ENCODE data around the gene SBK3.
"Not testable (repeated sequence)": the region's sequence is repeated elsewhere in the genome, so short reads cannot be mapped to it uniquely, and the experiment has no call there.

Gene SBK3

GRCh38 chr19:55576746-55577145, 31.4 kb upstream of the SBK3 start:
- DNase-seq (ENCODE audit: low read depth in 2 of 2): no peak

- not testable (repeated sequence) for DNase-seq (ENCODE audit: low read depth in 2 of 2)
Measured at GRCh38 chr19:55573929-55574328, 28.6 kb upstream of the SBK3 start.

GRCh38 chr19:55569477-55569876, 24.1 kb upstream of the SBK3 start:
- not testable (repeated sequence) for DNase-seq (ENCODE audit: low read depth in 2 of 2)

- no peak for DNase-seq (ENCODE audit: low read depth in 2 of 2)
Measured at GRCh38 chr19:55567708-55568328, 22.5 kb upstream of the SBK3 start.

GRCh38 chr19:55566823-55567222, 21.5 kb upstream of the SBK3 start:
- no peak for DNase-seq (ENCODE audit: low read depth in 2 of 2)

- DNase-seq (ENCODE audit: low read depth in 2 of 2): no peak
Measured at GRCh38 chr19:55563261-55563690, 17.9 kb upstream of the SBK3 start.

- no peak for DNase-seq (ENCODE audit: low read depth in 2 of 2)
Measured at GRCh38 chr19:55559684-55560083, 14.3 kb upstream of the SBK3 start.

- DNase-seq (ENCODE audit: low read depth in 2 of 2): no peak
Measured at GRCh38 chr19:55554741-55555152, 9.4 kb upstream of the SBK3 start.

GRCh38 chr19:55554302-55554701, 9.0 kb upstream of the SBK3 start:
- DNase-seq (ENCODE audit: low read depth in 2 of 2): no peak

GRCh38 chr19:55553217-55554182, 8.2 kb upstream of the SBK3 start:
- DNase-seq (ENCODE audit: low read depth in 2 of 2): no peak

- peak; percentile 70 to 72 for DNase-seq (ENCODE audit: low read depth in 2 of 2)
Measured at GRCh38 chr19:55552620-55553019, 7.3 kb upstream of the SBK3 start.

- no peak for DNase-seq (ENCODE audit: low read depth in 2 of 2)
Measured at GRCh38 chr19:55552206-55552605, 6.9 kb upstream of the SBK3 start.

- DNase-seq (ENCODE audit: low read depth in 2 of 2): no peak
Measured at GRCh38 chr19:55550321-55550650, 4.9 kb upstream of the SBK3 start.

GRCh38 chr19:55549500-55550320, 4.4 kb upstream of the SBK3 start:
- DNase-seq (ENCODE audit: low read depth in 2 of 2): peak; percentile 77

- DNase-seq (ENCODE audit: low read depth in 2 of 2): no peak
Measured at GRCh38 chr19:55546822-55547614, 1.7 kb upstream of the SBK3 start.

- DNase-seq (ENCODE audit: low read depth in 2 of 2): no peak
Measured at GRCh38 chr19:55546011-55546410, 668 bp upstream of the SBK3 start.

GRCh38 chr19:55544776-55545439, 435 bp downstream of the SBK3 start:
- DNase-seq (ENCODE audit: low read depth in 2 of 2): no peak

- DNase-seq (ENCODE audit: low read depth in 2 of 2): no peak
Measured at GRCh38 chr19:55544014-55544413, 1.3 kb downstream of the SBK3 start.

GRCh38 chr19:55543567-55543966, 1.8 kb downstream of the SBK3 start:
- DNase-seq (ENCODE audit: low read depth in 2 of 2): no peak

GRCh38 chr19:55542292-55542855, 3.0 kb downstream of the SBK3 start:
- no peak for DNase-seq (ENCODE audit: low read depth in 2 of 2)

- no peak for DNase-seq (ENCODE audit: low read depth in 2 of 2)
Measured at GRCh38 chr19:55541091-55541490, 4.3 kb downstream of the SBK3 start.

Data from fibroblast of skin of left quadriceps (primary cell).